Retinal pigment epithelial cell (primary cell): ENCODE measurements around the gene SKP1.

ENCODE experiments used
- DNase-seq: peaks from one replicate; pipeline ENCODE4 v3.0.0-alpha.2; 2010; ENCODE audit warnings: low read depth
- H3K4me3 ChIP-seq: 2 replicates; pipeline ENCODE4 v1.5.1; 2011; ENCODE audit warnings: mild to moderate bottlenecking, low read length, control low read depth, moderate library complexity
- TF ChIP-seq, protein P1 (sequence below): conservative IDR thresholded peaks from 2 replicates; pipeline ENCODE4 v1.5.1; 2011; ENCODE audit warnings: low read depth, low read length, control low read depth, inconsistent platforms

Gene SKP1

DNA sequence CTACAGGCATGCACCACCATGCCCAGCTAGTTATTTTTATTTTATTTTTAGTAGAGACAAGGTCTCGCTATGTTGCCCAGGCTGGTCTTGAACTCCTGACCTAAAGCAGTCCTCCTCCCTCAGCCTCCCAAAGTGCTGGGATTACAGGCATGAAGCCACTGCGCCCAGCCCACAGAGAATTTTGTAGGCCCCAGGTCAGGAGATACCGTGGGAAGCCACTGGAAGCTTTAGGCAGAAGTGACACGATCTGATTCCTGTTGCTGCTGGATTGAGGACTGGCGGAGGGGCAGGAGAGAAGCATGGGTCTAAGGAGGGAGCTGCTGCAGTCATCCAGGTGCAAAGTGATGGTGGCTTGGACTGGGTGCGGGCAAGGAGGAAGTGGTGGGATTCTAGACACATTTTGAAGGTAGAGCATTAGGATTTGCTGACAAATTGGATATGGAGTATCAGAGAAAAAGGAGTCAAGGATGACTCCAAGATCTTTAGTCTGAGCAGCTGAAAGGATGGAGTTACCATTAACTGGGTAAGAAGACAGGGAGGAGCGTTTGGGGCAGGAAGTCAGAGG lies 41.6 kb downstream of the SKP1 start:
- no peak overlapping the region for H3K4me3 ChIP-seq
- TF ChIP-seq, protein P1, sequence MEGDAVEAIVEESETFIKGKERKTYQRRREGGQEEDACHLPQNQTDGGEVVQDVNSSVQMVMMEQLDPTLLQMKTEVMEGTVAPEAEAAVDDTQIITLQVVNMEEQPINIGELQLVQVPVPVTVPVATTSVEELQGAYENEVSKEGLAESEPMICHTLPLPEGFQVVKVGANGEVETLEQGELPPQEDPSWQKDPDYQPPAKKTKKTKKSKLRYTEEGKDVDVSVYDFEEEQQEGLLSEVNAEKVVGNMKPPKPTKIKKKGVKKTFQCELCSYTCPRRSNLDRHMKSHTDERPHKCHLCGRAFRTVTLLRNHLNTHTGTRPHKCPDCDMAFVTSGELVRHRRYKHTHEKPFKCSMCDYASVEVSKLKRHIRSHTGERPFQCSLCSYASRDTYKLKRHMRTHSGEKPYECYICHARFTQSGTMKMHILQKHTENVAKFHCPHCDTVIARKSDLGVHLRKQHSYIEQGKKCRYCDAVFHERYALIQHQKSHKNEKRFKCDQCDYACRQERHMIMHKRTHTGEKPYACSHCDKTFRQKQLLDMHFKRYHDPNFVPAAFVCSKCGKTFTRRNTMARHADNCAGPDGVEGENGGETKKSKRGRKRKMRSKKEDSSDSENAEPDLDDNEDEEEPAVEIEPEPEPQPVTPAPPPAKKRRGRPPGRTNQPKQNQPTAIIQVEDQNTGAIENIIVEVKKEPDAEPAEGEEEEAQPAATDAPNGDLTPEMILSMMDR: no peak
- DNase-seq: no peak

DNA sequence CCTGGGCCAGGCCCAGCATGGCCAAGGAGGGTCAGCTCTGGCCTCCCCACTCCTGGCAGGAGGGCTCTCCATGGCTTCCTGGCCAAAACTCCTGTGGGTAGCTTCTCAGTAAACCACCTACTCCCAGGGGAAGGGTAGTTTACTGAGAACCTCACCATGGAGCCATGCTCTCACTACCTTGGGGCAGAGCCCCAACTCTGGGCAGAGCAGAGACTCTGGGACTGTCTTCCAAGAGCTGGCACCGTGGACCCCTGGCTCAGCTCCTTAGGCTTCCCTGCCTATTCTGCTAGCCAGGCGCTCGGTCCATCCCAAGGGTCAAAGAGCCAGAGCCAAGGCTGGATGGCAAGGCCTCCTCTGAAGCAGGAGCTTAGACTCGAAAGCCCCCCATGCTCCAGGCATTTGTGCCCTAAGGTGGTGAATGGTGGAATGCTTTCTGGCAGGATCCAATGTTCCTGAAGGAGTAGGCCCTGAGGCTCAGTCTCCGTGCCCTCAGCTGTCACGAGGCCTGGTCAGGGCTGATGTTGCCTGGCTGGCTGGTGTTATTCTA lies 42.7 kb downstream of the SKP1 start:
- no peak overlapping the region for H3K4me3 ChIP-seq

DNA sequence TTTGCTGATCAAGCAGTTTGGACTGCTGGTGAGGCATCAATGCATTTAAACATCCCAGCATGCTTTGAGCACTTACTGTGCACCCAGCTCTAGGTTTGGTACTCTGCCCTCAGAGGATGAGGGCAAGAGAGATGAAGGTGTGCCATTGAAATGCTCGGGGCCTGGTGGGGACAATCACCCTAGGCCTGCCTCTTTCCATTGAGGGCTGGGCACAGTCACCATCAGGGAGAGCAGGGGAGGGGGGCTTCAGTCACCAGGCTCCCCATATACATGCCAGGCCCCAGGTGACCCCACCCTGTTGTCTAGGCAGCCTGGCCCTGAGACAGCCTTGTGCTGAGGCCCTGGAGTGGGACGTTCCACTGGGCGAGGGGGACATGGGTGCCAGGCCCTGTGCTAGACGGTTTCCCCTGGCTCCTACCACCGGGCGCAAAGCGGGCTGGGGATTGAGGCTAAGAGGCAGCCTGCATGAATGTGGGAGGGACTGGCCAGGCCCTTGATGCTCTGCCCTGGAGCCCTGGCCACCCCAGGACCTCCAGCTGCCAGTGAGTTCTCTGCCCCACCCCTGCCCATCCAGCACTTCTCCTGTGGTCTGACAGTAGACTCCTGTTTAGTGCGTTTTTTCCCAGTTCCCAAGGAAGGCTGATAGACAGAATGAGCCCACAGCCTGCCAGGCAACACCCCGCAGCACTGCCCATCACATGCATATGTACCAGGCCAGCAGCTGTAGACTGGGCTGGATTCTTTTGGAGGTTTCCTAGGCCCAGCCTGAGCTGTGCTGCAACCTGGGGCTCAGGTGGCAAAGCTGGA lies 43.4 kb downstream of the SKP1 start:
- no peak overlapping the region for H3K4me3 ChIP-seq
- TF ChIP-seq, protein P1: no peak
- no peak for DNase-seq

More for the DNA sequence above, 42.7 kb downstream of the SKP1 start:
- TF ChIP-seq, protein P1: no peak
- no peak for DNase-seq

DNA sequence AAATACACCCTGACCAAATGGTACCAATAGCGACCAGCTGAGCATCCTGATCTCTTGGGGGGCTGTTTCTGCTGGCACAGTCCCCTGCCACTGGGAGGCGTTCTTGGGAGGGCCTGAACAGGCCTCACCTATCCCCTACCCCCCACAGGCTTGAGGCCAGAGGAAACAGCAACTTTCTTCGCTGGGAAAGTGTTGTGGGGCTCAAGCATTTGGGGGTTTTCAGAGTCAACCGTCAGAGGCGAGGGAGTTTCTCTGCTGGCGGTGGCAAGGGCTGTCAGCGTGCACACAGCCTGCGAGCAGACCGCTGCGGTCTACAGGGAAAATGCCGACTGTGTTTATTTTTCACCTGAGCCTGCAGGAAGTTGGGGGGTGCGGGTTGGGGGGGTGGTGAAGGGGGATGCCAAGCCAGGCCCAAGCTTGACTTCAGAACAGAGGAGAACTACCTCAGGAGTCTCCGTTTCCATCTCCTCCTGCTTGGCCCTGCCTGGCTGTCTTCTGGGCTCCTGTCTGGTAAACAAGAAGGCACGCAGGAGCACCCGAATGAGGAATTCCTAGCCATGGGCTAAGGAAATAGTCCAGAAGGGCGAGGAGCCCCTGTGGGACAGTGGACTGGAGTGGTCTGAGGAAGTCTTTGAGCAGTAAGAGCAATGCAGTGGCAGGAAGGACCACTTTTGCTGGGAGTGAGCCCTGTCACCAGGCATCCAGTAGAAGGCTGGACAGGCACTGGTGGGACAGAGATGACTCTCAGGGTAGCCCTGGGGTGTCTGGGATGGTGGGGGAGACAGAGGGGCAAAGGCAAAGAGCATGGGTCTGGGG lies 44.2 kb downstream of the SKP1 start:
- TF ChIP-seq, protein P1: peak; percentile 17
- no peak overlapping the region for H3K4me3 ChIP-seq
- DNase-seq: no peak

DNA sequence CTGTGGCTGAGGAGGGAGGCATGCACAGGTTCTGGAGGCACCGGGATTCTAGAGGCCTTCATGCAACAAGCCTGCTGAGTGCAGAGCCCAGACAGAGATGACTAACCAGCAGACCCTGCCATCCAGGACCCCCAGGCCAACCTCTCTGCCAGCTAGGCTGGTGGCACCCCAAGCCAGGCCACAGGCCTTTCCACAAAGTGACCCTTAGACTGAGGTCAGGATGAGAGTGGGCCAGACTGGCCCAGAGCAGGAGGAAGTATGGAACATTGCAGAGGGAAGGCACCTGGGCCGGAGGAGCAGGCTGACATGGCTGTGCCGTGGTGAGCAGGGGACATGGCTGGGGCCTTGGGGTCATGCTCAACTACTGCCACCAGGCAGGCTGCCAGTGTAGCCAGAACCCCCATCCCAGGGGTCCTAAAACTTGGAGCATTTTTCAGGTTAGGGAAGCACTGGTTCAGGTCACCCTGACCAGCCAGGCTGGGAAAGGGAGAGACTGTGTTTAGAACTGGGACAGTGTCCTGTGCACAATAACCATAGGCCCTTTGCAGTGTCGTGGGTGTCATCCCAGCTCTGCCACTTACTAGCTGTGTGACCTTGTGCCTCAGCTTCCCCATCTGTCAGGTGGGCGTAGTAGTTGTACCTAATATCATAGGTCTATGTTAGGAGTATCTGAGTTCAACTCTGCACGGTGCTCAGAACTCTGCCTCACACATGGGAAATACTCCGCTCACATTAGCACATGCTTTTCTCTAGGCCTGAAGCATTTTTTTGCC lies 45.0 kb downstream of the SKP1 start:
- TF ChIP-seq, protein P1: no peak
- no peak overlapping the region for H3K4me3 ChIP-seq
- no peak for DNase-seq

DNA sequence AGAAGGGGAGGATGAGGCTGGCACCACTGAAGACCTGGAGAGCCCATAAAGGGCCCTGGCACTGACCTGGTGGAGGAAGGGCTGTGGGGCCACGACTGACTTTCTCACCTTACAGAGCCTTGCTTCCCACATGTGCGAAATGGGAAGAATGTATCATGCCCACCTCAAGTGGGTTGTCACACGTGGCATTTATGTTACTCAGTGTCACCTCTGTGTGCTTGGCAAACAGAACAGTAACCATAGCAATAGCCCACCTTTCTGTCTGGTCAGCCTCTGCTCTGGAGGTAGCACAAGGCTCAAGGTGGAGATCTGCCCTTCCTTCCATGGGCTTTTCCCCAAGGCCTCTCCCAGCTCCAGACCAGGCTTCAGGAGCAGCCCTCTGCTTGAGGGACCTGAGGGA lies 45.6 kb downstream of the SKP1 start:
- TF ChIP-seq, protein P1: no peak
- no peak overlapping the region for H3K4me3 ChIP-seq
- no peak for DNase-seq
